Caco-2 (cell line): Measurements from ENCODE around the gene NKX1-1. TPM values are rescaled to one million over a fixed set of nuclear protein-coding genes. Genes with fewer than 3 reads are reported as not detected.

Experiments
- BruUV-seq: library from RNA; stranded (reverse); fragments of 400-500 nt; replicated peaks from 2 replicates; lab custom pipeline; 2021; lab: Mats Ljungman, UMichigan
- CTCF ChIA-PET: fragments of 300-600 bp; sonication (Branson Sonifier 250); formaldehyde crosslinking; loops from one replicate; lab custom pipeline; 2022; ENCODE audit warnings: antibody characterized with exemption; lab: Charles Lee
- POLR2A ChIA-PET: fragments of 300-600 bp; sonication (Branson Sonifier 250); formaldehyde crosslinking; loops from one replicate; lab custom pipeline; 2022; ENCODE audit warnings: antibody characterized with exemption; lab: Charles Lee
- DNase-seq, 2 experiments: peaks; one replicate each; pipeline versions ENCODE4 v3.0.0 to v3.0.0-alpha.2; 2020 to 2022
- H3K27me3 ChIP-seq: replicated peaks from 2 replicates; pipeline ENCODE4 v1.6.0; 2011; ENCODE audit warnings: low read length; ENCODE audit not compliant: control insufficient read depth, insufficient read depth
- H3K36me3 ChIP-seq: 2 replicates; pipeline ENCODE4 v1.5.1; 2011; ENCODE audit warnings: low read length; ENCODE audit not compliant: control insufficient read depth, insufficient read depth
- H3K4me1 ChIP-seq: fragments of 250-450 bp; sonication (Bioruptor Pico); 2 replicates; pipeline ENCODE4 v1.5.1; 2020; ENCODE audit warnings: mild to moderate bottlenecking
- H3K4me3 ChIP-seq: 2 replicates; pipeline ENCODE4 v1.5.1; 2011; ENCODE audit warnings: low read depth, mild to moderate bottlenecking, control low read depth, low read length
- H3K9me3 ChIP-seq: fragments of 250-450 bp; sonication (Bioruptor Pico); 2 replicates; pipeline ENCODE4 v1.5.1; 2020; ENCODE audit warnings: mild to moderate bottlenecking, moderate library complexity
- H3K27ac Mint-ChIP-seq: one replicate; pipeline ENCODE4 v1.8.0; 2022; ENCODE audit warnings: mixed read lengths; ENCODE audit not compliant: unreplicated experiment
- H3K27me3 Mint-ChIP-seq: one replicate; pipeline ENCODE4 v1.8.0; 2022; ENCODE audit warnings: mixed read lengths; ENCODE audit not compliant: insufficient read depth, unreplicated experiment
- H3K36me3 Mint-ChIP-seq: one replicate; pipeline ENCODE4 v1.8.0; 2022; ENCODE audit warnings: mild to moderate bottlenecking, mixed read lengths; ENCODE audit not compliant: insufficient read depth, unreplicated experiment
- H3K4me1 Mint-ChIP-seq: one replicate; pipeline ENCODE4 v1.8.0; 2022; ENCODE audit warnings: low read depth, mixed read lengths; ENCODE audit not compliant: unreplicated experiment
- H3K4me3 Mint-ChIP-seq: one replicate; pipeline ENCODE4 v1.8.0; 2022; ENCODE audit warnings: mild to moderate bottlenecking, moderate library complexity, mixed read lengths; ENCODE audit not compliant: unreplicated experiment
- H3K9me3 Mint-ChIP-seq: one replicate; pipeline ENCODE4 v1.8.0; 2022; ENCODE audit warnings: mixed read lengths; ENCODE audit not compliant: unreplicated experiment
- CTCF ChIP-seq, 2 experiments: fragments of 200-600 bp in 1 of 2; IDR thresholded peaks; 1 replicate in 1 of 2; 2 replicates in 1 of 2; pipeline versions ENCODE4 v1.5.1 to v1.8.0; 2011 to 2022; ENCODE audit warnings: antibody characterized with exemption in 1 of 2, control low read depth in 1 of 2, inconsistent platforms in 1 of 2, low read depth in 1 of 2, low read length in 1 of 2, mild to moderate bottlenecking in 1 of 2, moderate library complexity in 1 of 2; ENCODE audit not compliant: insufficient read depth in 1 of 2, severe bottlenecking in 1 of 2, unreplicated experiment in 1 of 2
- intact Hi-C: fragments of 100-400 bp; cut with micrococcal nuclease; formaldehyde crosslinking; loops from one replicate; pipeline ENCODE4 v1.10.0; 2022; ENCODE audit not compliant: unreplicated experiment
- total RNA-seq: library from RNA; stranded (reverse); gene quantifications from 2 replicates; pipeline ENCODE4 v1.2.3, GENCODE V29; 2022

The NKX1-1 gene
- total RNA-seq, 1 experiment from 2014 or later = not detected

GRCh38 chr4:1401409-1402020, 4.7 kb downstream of the NKX1-1 start:
- Mint-ChIP-seq H3K36me3 (peaks cover 8% of the 10 kb centered on the region), H3K27ac (no peak overlapping the region), H3K4me3 (no peak overlapping the region), H3K4me1 (no peaks in the 10 kb centered on the region), H3K9me3 (no peaks in the 10 kb centered on the region), H3K27me3 (no peaks in the 10 kb centered on the region)
- Histone ChIP-seq H3K4me3 (no peak overlapping the region), H3K36me3 (no peaks in the 10 kb centered on the region), H3K4me1 (no peaks in the 10 kb centered on the region), H3K9me3 (no peaks in the 10 kb centered on the region; the same call in 1 of the 2 replicates), H3K27me3 (no peaks in the 10 kb centered on the region)
- no TSS peak for BruUV-seq
- no peak for DNase-seq
- intact Hi-C loops = no loop called here
- TF ChIP-seq CTCF (IDR thresholded peaks at IDR 0.05; ENCODE audit: insufficient read depth in 1 of 2, low read depth in 1 of 2, low read length in 1 of 2, severe bottlenecking in 1 of 2, unreplicated experiment in 1 of 2) = no peak
- POLR2A ChIA-PET = no interaction called here
- CTCF ChIA-PET = no interaction called here

GRCh38 chr4:1400831-1401408, 5.3 kb downstream of the NKX1-1 start:
- H3K4me1 ChIP-seq = no peaks in the 10 kb centered on the region
- DNase-seq = no peak
- Mint-ChIP-seq H3K27ac (no peak overlapping the region), H3K27me3 (no peaks in the 10 kb centered on the region), H3K36me3 (peaks cover 10% of the 10 kb centered on the region), H3K4me1 (no peaks in the 10 kb centered on the region), H3K4me3 (no peak overlapping the region), H3K9me3 (no peaks in the 10 kb centered on the region)
- ChIA-PET CTCF (no interaction called here), POLR2A (no interaction called here)
- BruUV-seq = no TSS peak
- H3K36me3 ChIP-seq = no peaks in the 10 kb centered on the region
- H3K4me3 ChIP-seq = no peak overlapping the region
- no peaks in the 10 kb centered on the region for H3K27me3 ChIP-seq
- no peak for TF ChIP-seq CTCF (IDR thresholded peaks at IDR 0.05; ENCODE audit: insufficient read depth in 1 of 2, low read depth in 1 of 2, low read length in 1 of 2, severe bottlenecking in 1 of 2, unreplicated experiment in 1 of 2)
- intact Hi-C loops = no loop called here
- no peaks in the 10 kb centered on the region; the same call in 1 of the 2 replicates for H3K9me3 ChIP-seq

GRCh38 chr4:1400191-1400805, 5.9 kb downstream of the NKX1-1 start:
- Histone ChIP-seq H3K27me3 (no peaks in the 10 kb centered on the region), H3K4me3 (no peak overlapping the region), H3K4me1 (no peaks in the 10 kb centered on the region), H3K9me3 (no peaks in the 10 kb centered on the region; the same call in 1 of the 2 replicates), H3K36me3 (no peaks in the 10 kb centered on the region)
- TF ChIP-seq CTCF (IDR thresholded peaks at IDR 0.05; ENCODE audit: insufficient read depth in 1 of 2, low read depth in 1 of 2, low read length in 1 of 2, severe bottlenecking in 1 of 2, unreplicated experiment in 1 of 2) = no peak
- no peak overlapping the region for H3K27ac Mint-ChIP-seq
- no peaks in the 10 kb centered on the region for H3K9me3 Mint-ChIP-seq
- ChIA-PET POLR2A (no interaction called here), CTCF (no interaction called here)
- H3K4me3 Mint-ChIP-seq = no peak overlapping the region
- no TSS peak for BruUV-seq
- intact Hi-C loops = no loop called here
- no peak for DNase-seq
- peaks cover 10% of the 10 kb centered on the region for H3K36me3 Mint-ChIP-seq
- H3K4me1 Mint-ChIP-seq = no peaks in the 10 kb centered on the region
- no peaks in the 10 kb centered on the region for H3K27me3 Mint-ChIP-seq
